ENCODE measurements around the gene PGR. TPM values are rescaled to one million over a fixed set of nuclear protein-coding genes. Genes with fewer than 3 reads are reported as not detected.

Gene PGR
- polyA plus RNA-seq, 1 of the 3 experiments (the other 2 are of a cell fraction), result not detected

DNA sequence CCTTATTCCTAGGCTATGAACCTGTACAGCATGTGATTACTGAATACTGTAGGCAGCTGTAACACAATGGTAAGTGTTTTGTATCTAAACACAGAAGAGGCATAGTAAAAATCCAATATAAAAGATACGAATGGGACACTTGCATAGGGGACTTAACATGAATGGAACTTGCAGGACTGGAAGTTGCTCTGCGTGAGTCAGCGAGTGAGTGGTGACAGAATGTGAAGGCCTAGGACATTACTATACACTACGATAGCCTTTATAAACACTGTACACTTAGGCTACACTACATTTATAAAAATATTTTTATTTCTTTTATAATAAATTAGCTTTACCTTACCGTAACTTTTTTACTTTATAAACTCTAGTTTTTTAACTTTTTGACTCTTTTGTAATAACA is 81.1 kb downstream of the PGR start:
- Histone ChIP-seq H3K9me3 (no peaks in the 10 kb centered on the region), H3K36me3 (replicated peaks in 1 of 2; ENCODE audit: control insufficient read depth in 1 of 2, insufficient read depth in 2 of 2, low read length in 1 of 2) (no peaks in the 10 kb centered on the region), H3K4me1 (ENCODE audit: control insufficient read depth in 1 of 2, insufficient read depth in 2 of 2, low read depth in 1 of 2, low read length in 1 of 2) (no peaks in the 10 kb centered on the region), H4K20me1 (ENCODE audit: insufficient read depth) (no peaks in the 10 kb centered on the region), H3K79me2 (ENCODE audit: insufficient read depth) (no peaks in the 10 kb centered on the region), H3K27ac (ENCODE audit: low read depth in 2 of 2, low read length in 1 of 2) (no peak overlapping the region), H3F3A (replicated peaks; ENCODE audit: insufficient read depth) (no peaks in the 10 kb centered on the region), H3K9me2 (no peaks in the 10 kb centered on the region), H2AFZ (ENCODE audit: low read depth) (no peak overlapping the region), H3K27me3 (ENCODE audit: insufficient read depth) (no peaks in the 10 kb centered on the region), H3K4me3 (ENCODE audit: low read depth in 2 of 2, low read length in 1 of 2) (no peak overlapping the region), H3K9ac (no peak overlapping the region), H3K4me2 (no peak overlapping the region)
- TF ChIP-seq ZBTB33 (IDR thresholded peaks at IDR 0.05; ENCODE audit: borderline replicate concordance, low read depth) (no peak), MXI1 (IDR thresholded peaks at IDR 0.05; ENCODE audit: low read depth, low read length) (no peak), RXRA (IDR thresholded peaks at IDR 0.05; ENCODE audit: borderline replicate concordance, low read depth) (no peak), RCOR1 (IDR thresholded peaks at IDR 0.05; ENCODE audit: low read length) (no peak), TCF12 (IDR thresholded peaks at IDR 0.05) (no peak), JUND (IDR thresholded peaks at IDR 0.05) (no peak), EZH2phosphoT487 (IDR thresholded peaks at IDR 0.05; ENCODE audit: borderline replicate concordance, low read depth) (no peak), EP300 (IDR thresholded peaks at IDR 0.05; ENCODE audit: borderline replicate concordance in 1 of 2, low read depth in 1 of 2, low read length in 1 of 2) (no peak), FOXM1 (IDR thresholded peaks at IDR 0.05; ENCODE audit: low read depth) (no peak), ELF1 (IDR thresholded peaks at IDR 0.05) (no peak), CHD2 (IDR thresholded peaks at IDR 0.05; ENCODE audit: low read length, partially characterized antibody) (no peak), RAD21 (IDR thresholded peaks at IDR 0.05; ENCODE audit: low read length) (no peak), NRF1 (IDR thresholded peaks at IDR 0.05; ENCODE audit: low read depth, low read length) (no peak), MEF2A (IDR thresholded peaks at IDR 0.05; ENCODE audit: borderline replicate concordance, low read depth) (no peak), IRF3 (IDR thresholded peaks at IDR 0.05; ENCODE audit: low read depth, low read length) (no peak), YY1 (IDR thresholded peaks at IDR 0.05; ENCODE audit: low read depth) (no peak), GABPA (IDR thresholded peaks at IDR 0.05; ENCODE audit: low read depth) (no peak)
- TF ChIP-seq, protein P1, sequence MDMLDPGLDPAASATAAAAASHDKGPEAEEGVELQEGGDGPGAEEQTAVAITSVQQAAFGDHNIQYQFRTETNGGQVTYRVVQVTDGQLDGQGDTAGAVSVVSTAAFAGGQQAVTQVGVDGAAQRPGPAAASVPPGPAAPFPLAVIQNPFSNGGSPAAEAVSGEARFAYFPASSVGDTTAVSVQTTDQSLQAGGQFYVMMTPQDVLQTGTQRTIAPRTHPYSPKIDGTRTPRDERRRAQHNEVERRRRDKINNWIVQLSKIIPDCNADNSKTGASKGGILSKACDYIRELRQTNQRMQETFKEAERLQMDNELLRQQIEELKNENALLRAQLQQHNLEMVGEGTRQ (IDR thresholded peaks at IDR 0.05; ENCODE audit: borderline replicate concordance, low read depth, low read length), result no peak
- DNase-seq, result no peak
- 12% methylated on average over 5 of the region's 5 CpGs for WGBS (ENCODE audit: low lambda C conversion rate)
- CTCF ChIA-PET, result no interaction called here
- POLR2A ChIA-PET, result no interaction called here

Data from SK-N-SH (cell line).